Prostate gland (tissue), 2 donors: Measurements from ENCODE around the gene CDH22. TPM values are rescaled to one million over a fixed set of nuclear protein-coding genes. Genes with fewer than 3 reads are reported as not detected.

Experiments used
- DNase-seq: peaks from one replicate; pipeline ENCODE4 v3.0.0-alpha.2; 2019; ENCODE audit warnings: low spot score
- H3K27ac ChIP-seq, 2 donors: fragments of 200-600 bp; sonication (generic); 2 replicates each; pipeline ENCODE4 v1.5.1; 2017 to 2019
- H3K27me3 ChIP-seq: fragments of 200-600 bp; sonication (generic); replicated peaks from 2 replicates; pipeline ENCODE4 v1.5.1; 2019; ENCODE audit not compliant: insufficient read depth
- H3K36me3 ChIP-seq, 2 donors: fragments of 200-600 bp; sonication (generic); 1 replicate in 1 of 2; 2 replicates in 1 of 2; pipeline versions ENCODE4 v1.5.1 to v1.8.1; 2017 to 2019
- H3K4me1 ChIP-seq: fragments of 200-600 bp; sonication (generic); replicated peaks from 2 replicates; pipeline ENCODE4 v1.5.1; 2019
- H3K4me3 ChIP-seq, 2 donors: fragments of 200-600 bp; sonication (generic); 2 replicates each; pipeline ENCODE4 v1.5.1; 2017 to 2019
- H3K9me3 ChIP-seq: fragments of 200-600 bp; sonication (generic); 2 replicates; pipeline ENCODE4 v1.5.1; 2017
- CTCF ChIP-seq, 4 experiments: fragments of 200-600 bp in 2 of 4; fragments of 450-650 bp in 2 of 4; sonication (generic) in 2 of 4; IDR thresholded peaks; 1 replicate in 3 of 4; 2 replicates in 1 of 4; pipeline ENCODE4 v1.5.1; 2016 to 2019; ENCODE audit warnings: antibody characterized with exemption in 4 of 4, mild to moderate bottlenecking in 2 of 4, moderate library complexity in 2 of 4
- POLR2A ChIP-seq: fragments of 450-650 bp; IDR thresholded peaks from one replicate; pipeline ENCODE4 v1.6.1; 2016; ENCODE audit warnings: antibody characterized with exemption, mild to moderate bottlenecking
- POLR2AphosphoS5 ChIP-seq: sonication (generic); formaldehyde crosslinking; IDR thresholded peaks from one replicate; pipeline ENCODE4 v1.6.1; 2017; ENCODE audit warnings: antibody characterized with exemption
- WGBS: methylation state at CpG from one replicate; pipeline ENCODE4 v1.1.5; 2018; 5-methylcytosine and 5-hydroxymethylcytosine counted together
- intact Hi-C: fragments of 100-400 bp; cut with DNase I; formaldehyde crosslinking; loops from one replicate; pipeline ENCODE4 v1.14.2; 2022
- total RNA-seq, 2 donors: library from RNA; depleted of rRNA; stranded (reverse); fragments of >200 nt; gene quantifications; one replicate each; pipeline ENCODE4 v1.1.0, GENCODE V29; 2016

Gene CDH22
- total RNA-seq, 2 donors from 2014 or later = 1.9 to 3.3 TPM

GRCh38 chr20:46305331-46305972 lies 2.8 kb downstream of the CDH22 start:
- 19% methylated on average over 12 of the region's 12 CpGs for WGBS
- no peaks in the 10 kb centered on the region for H3K4me1 ChIP-seq
- peaks cover 2% of the 10 kb centered on the region for H3K27me3 ChIP-seq
- no peak overlapping the region for H3K4me3 ChIP-seq
- peak overlapping the region in 1 of 2 donors; percentile 8 for H3K27ac ChIP-seq
- H3K36me3 ChIP-seq = no peaks in the 10 kb centered on the region
- TF ChIP-seq POLR2AphosphoS5 = peak; percentile 83
- TF ChIP-seq CTCF (IDR thresholded peaks at IDR 0.05) = peak in 1 of 4 experiments; percentile 24
- TF ChIP-seq POLR2A = no peak
- H3K9me3 ChIP-seq = no peaks in the 10 kb centered on the region
- intact Hi-C loops = no loop called here
- DNase-seq = peak; percentile 64

- TF ChIP-seq POLR2AphosphoS5 (no peak), POLR2A (no peak), CTCF (IDR thresholded peaks at IDR 0.05) (no peak)
- no peaks in the 10 kb centered on the region for H3K4me1 ChIP-seq
- DNase-seq = no peak
- H3K27ac ChIP-seq = no peak overlapping the region
- intact Hi-C loops = no loop called here
- no peak overlapping the region for H3K4me3 ChIP-seq
- H3K27me3 ChIP-seq = peaks cover 2% of the 10 kb centered on the region
- WGBS = 57% methylated on average over 3 of the region's 3 CpGs
- no peaks in the 10 kb centered on the region for H3K36me3 ChIP-seq
- no peaks in the 10 kb centered on the region for H3K9me3 ChIP-seq
These were observed 3.4 kb downstream of the CDH22 start for GRCh38 chr20:46304852-46305251.

- Histone ChIP-seq H3K9me3 (no peaks in the 10 kb centered on the region), H3K27ac (no peak overlapping the region), H3K4me1 (no peaks in the 10 kb centered on the region), H3K4me3 (no peak overlapping the region), H3K36me3 (no peaks in the 10 kb centered on the region), H3K27me3 (peaks cover 2% of the 10 kb centered on the region)
- 88% methylated on average over 4 of the region's 4 CpGs for WGBS
- intact Hi-C loops = no loop called here
- TF ChIP-seq POLR2AphosphoS5 (no peak), POLR2A (no peak), CTCF (IDR thresholded peaks at IDR 0.05) (no peak)
- DNase-seq = no peak
These were observed 3.9 kb downstream of the CDH22 start for GRCh38 chr20:46304361-46304760.

- no peak for DNase-seq
- TF ChIP-seq POLR2A (no peak), POLR2AphosphoS5 (no peak), CTCF (IDR thresholded peaks at IDR 0.05) (no peak)
- intact Hi-C loops = no loop called here
- Histone ChIP-seq H3K9me3 (no peaks in the 10 kb centered on the region), H3K27me3 (peaks cover 2% of the 10 kb centered on the region), H3K4me1 (no peaks in the 10 kb centered on the region), H3K36me3 (no peaks in the 10 kb centered on the region), H3K4me3 (no peak overlapping the region), H3K27ac (no peak overlapping the region)
- 84% methylated on average over 11 of the region's 11 CpGs for WGBS
These were observed 4.9 kb downstream of the CDH22 start for GRCh38 chr20:46303176-46303956.

- intact Hi-C loops = no loop called here
- Histone ChIP-seq H3K36me3 (no peaks in the 10 kb centered on the region), H3K4me3 (no peak overlapping the region), H3K9me3 (no peaks in the 10 kb centered on the region), H3K27ac (no peak overlapping the region), H3K4me1 (no peaks in the 10 kb centered on the region), H3K27me3 (peaks cover under 1% of the 10 kb centered on the region)
- TF ChIP-seq CTCF (IDR thresholded peaks at IDR 0.05) = no peak
- TF ChIP-seq POLR2AphosphoS5 = no peak
- TF ChIP-seq POLR2A = no peak
- WGBS = 87% methylated on average over 5 of the region's 5 CpGs
- DNase-seq = no peak
These were observed 6.2 kb downstream of the CDH22 start for GRCh38 chr20:46302106-46302505.
